ENCODE data around the gene RASAL2. TPM values are rescaled to one million over a fixed set of nuclear protein-coding genes. Genes with fewer than 3 reads are reported as not detected.
"Not testable (repeated sequence)": the region's sequence is repeated elsewhere in the genome, so short reads cannot be mapped to it uniquely, and the experiment has no call there.

The RASAL2 gene
- total RNA-seq, 1 experiment from 2014 or later = 18.5 TPM

GRCh38 chr1:178223289-178223688 is 129.4 kb downstream of the RASAL2 start:
- Histone ChIP-seq H3K9me3 (no peaks in the 10 kb centered on the region), H3K4me3 (no peak overlapping the region), H3K27me3 (no peaks in the 10 kb centered on the region), H3K36me3 (no peaks in the 10 kb centered on the region)
- no peak for DNase-seq

GRCh38 chr1:178224358-178224757 is 130.5 kb downstream of the RASAL2 start:
- Histone ChIP-seq H3K4me3 (no peak overlapping the region), H3K9me3 (no peaks in the 10 kb centered on the region), H3K36me3 (no peaks in the 10 kb centered on the region), H3K27me3 (no peaks in the 10 kb centered on the region)
- no peak for DNase-seq

GRCh38 chr1:178230881-178231409 is 137.0 kb downstream of the RASAL2 start:
- Histone ChIP-seq H3K9me3 (no peaks in the 10 kb centered on the region), H3K27me3 (no peaks in the 10 kb centered on the region), H3K36me3 (no peaks in the 10 kb centered on the region), H3K4me3 (no peak overlapping the region)
- DNase-seq = no peak

- no peaks in the 10 kb centered on the region for H3K36me3 ChIP-seq
- DNase-seq = no peak
- H3K27me3 ChIP-seq = no peaks in the 10 kb centered on the region
- no peaks in the 10 kb centered on the region for H3K9me3 ChIP-seq
- no peak overlapping the region for H3K4me3 ChIP-seq
Observed at GRCh38 chr1:178232108-178232507, 138.2 kb downstream of the RASAL2 start.

GRCh38 chr1:178232949-178233348 is 139.0 kb downstream of the RASAL2 start:
- Histone ChIP-seq H3K36me3 (no peaks in the 10 kb centered on the region), H3K9me3 (no peaks in the 10 kb centered on the region), H3K27me3 (no peaks in the 10 kb centered on the region), H3K4me3 (no peak overlapping the region)
- no peak for DNase-seq

GRCh38 chr1:178237121-178237520 is 143.2 kb downstream of the RASAL2 start:
- DNase-seq = no peak
- no peak overlapping the region for H3K4me3 ChIP-seq
- H3K27me3 ChIP-seq = no peaks in the 10 kb centered on the region
- no peaks in the 10 kb centered on the region for H3K36me3 ChIP-seq
- H3K9me3 ChIP-seq = no peaks in the 10 kb centered on the region

GRCh38 chr1:178238722-178239510 is 145.0 kb downstream of the RASAL2 start:
- DNase-seq = peak; percentile 32
- Histone ChIP-seq H3K4me3 (no peak overlapping the region), H3K27me3 (no peaks in the 10 kb centered on the region), H3K9me3 (no peaks in the 10 kb centered on the region), H3K36me3 (0 out of 2 replicates have a peak, but pooled peaks cover 2% of the 10 kb centered on the region)

- H3K27me3 ChIP-seq = no peaks in the 10 kb centered on the region
- DNase-seq = no peak
- H3K9me3 ChIP-seq = peaks cover 4% of the 10 kb centered on the region; the same call in 1 of the 2 replicates
- 0 out of 2 replicates have a peak, but pooled peaks cover 2% of the 10 kb centered on the region for H3K36me3 ChIP-seq
- no peak overlapping the region for H3K4me3 ChIP-seq
Observed at GRCh38 chr1:178241057-178241456, 147.2 kb downstream of the RASAL2 start.

GRCh38 chr1:178241837-178242236 is 147.9 kb downstream of the RASAL2 start:
- DNase-seq = no peak
- H3K9me3 ChIP-seq = peaks cover 6% of the 10 kb centered on the region; the same call in 1 of the 2 replicates
- no peaks in the 10 kb centered on the region for H3K27me3 ChIP-seq
- 0 out of 2 replicates have a peak, but pooled peaks cover 2% of the 10 kb centered on the region for H3K36me3 ChIP-seq
- H3K4me3 ChIP-seq = no peak overlapping the region

- Histone ChIP-seq H3K9me3 (peaks cover 14% of the 10 kb centered on the region), H3K27me3 (no peaks in the 10 kb centered on the region), H3K4me3 (no peak overlapping the region), H3K36me3 (peaks cover 2% of the 10 kb centered on the region; the same call in 1 of the 2 replicates)
- no peak for DNase-seq
Observed at GRCh38 chr1:178243119-178243518, 149.2 kb downstream of the RASAL2 start.

GRCh38 chr1:178243890-178244289 is 150.0 kb downstream of the RASAL2 start:
- peaks cover 22% of the 10 kb centered on the region for H3K9me3 ChIP-seq
- no peaks in the 10 kb centered on the region for H3K27me3 ChIP-seq
- H3K36me3 ChIP-seq = peaks cover 2% of the 10 kb centered on the region; the same call in 1 of the 2 replicates

GRCh38 chr1:178248284-178248683 is 154.4 kb downstream of the RASAL2 start:
- H3K36me3 ChIP-seq, H3K27me3 ChIP-seq, H3K4me3 ChIP-seq, DNase-seq: not testable (repeated sequence)
- H3K9me3 ChIP-seq = peaks cover 35% of the 10 kb centered on the region

More at GRCh38 chr1:178243890-178244289, 150.0 kb downstream of the RASAL2 start:
- H3K4me3 ChIP-seq = no peak overlapping the region
- DNase-seq = no peak

GRCh38 chr1:178253581-178253980 is 159.7 kb downstream of the RASAL2 start:
- DNase-seq = not testable (repeated sequence)

GRCh38 chr1:178254433-178254832 is 160.5 kb downstream of the RASAL2 start:
- DNase-seq = no peak
- H3K9me3 ChIP-seq = peaks cover 13% of the 10 kb centered on the region
- H3K4me3 ChIP-seq = no peak overlapping the region
- H3K36me3 ChIP-seq = no peaks in the 10 kb centered on the region
- no peaks in the 10 kb centered on the region for H3K27me3 ChIP-seq

More at GRCh38 chr1:178253581-178253980, 159.7 kb downstream of the RASAL2 start:
- not testable (repeated sequence) for H3K4me3 ChIP-seq, H3K27me3 ChIP-seq, H3K36me3 ChIP-seq
- peaks cover 20% of the 10 kb centered on the region for H3K9me3 ChIP-seq

- no peak for DNase-seq
- Histone ChIP-seq H3K36me3 (no peaks in the 10 kb centered on the region), H3K4me3 (no peak overlapping the region), H3K27me3 (no peaks in the 10 kb centered on the region), H3K9me3 (peaks cover 3% of the 10 kb centered on the region)
Observed at GRCh38 chr1:178258536-178258935, 164.6 kb downstream of the RASAL2 start.

- no peaks in the 10 kb centered on the region for H3K36me3 ChIP-seq
- no peaks in the 10 kb centered on the region for H3K27me3 ChIP-seq
- no peak overlapping the region for H3K4me3 ChIP-seq
- no peaks in the 10 kb centered on the region for H3K9me3 ChIP-seq
- DNase-seq = no peak
Observed at GRCh38 chr1:178262120-178262500, 168.2 kb downstream of the RASAL2 start.

GRCh38 chr1:178263341-178263740 is 169.4 kb downstream of the RASAL2 start:
- H3K27me3 ChIP-seq = no peaks in the 10 kb centered on the region
- no peaks in the 10 kb centered on the region for H3K9me3 ChIP-seq
- no peak overlapping the region for H3K4me3 ChIP-seq
- H3K36me3 ChIP-seq = no peaks in the 10 kb centered on the region
- DNase-seq = no peak

GRCh38 chr1:178266113-178266512 is 172.2 kb downstream of the RASAL2 start:
- DNase-seq = no peak
- Histone ChIP-seq H3K4me3 (no peak overlapping the region), H3K9me3 (no peaks in the 10 kb centered on the region; the same call in 1 of the 2 replicates), H3K27me3 (no peaks in the 10 kb centered on the region), H3K36me3 (no peaks in the 10 kb centered on the region; the same call in 1 of the 2 replicates)
